ENCODE results near the gene RAB14.
"Not testable (repeated sequence)": the region's sequence is repeated elsewhere in the genome, so short reads cannot be mapped to it uniquely, and the experiment has no call there.

The RAB14 gene

GRCh38 chr9:121169094-121169601, 32.5 kb downstream of the RAB14 start:
- in situ Hi-C loops (cut with MboI; ENCODE audit: low sequenced_read_pairs) = no loop called here

GRCh38 chr9:121168052-121168451, 33.6 kb downstream of the RAB14 start:
- in situ Hi-C loops (cut with MboI; ENCODE audit: low sequenced_read_pairs) = no loop called here

- in situ Hi-C loops (cut with MboI; ENCODE audit: low sequenced_read_pairs) = no loop called here
These were observed 41.6 kb downstream of the RAB14 start for GRCh38 chr9:121160025-121160424.

- in situ Hi-C loops (cut with MboI; ENCODE audit: low sequenced_read_pairs) = no loop called here
These were observed 43.7 kb downstream of the RAB14 start for GRCh38 chr9:121157939-121158338.

GRCh38 chr9:121156263-121156731, 45.4 kb downstream of the RAB14 start:
- in situ Hi-C loops (cut with MboI; ENCODE audit: low sequenced_read_pairs) = no loop called here

- in situ Hi-C loops (cut with MboI; ENCODE audit: low sequenced_read_pairs) = no loop called here
These were observed 46.9 kb downstream of the RAB14 start for GRCh38 chr9:121154782-121155181.

- in situ Hi-C loops (cut with MboI; ENCODE audit: low sequenced_read_pairs) = no loop called here
These were observed 48.0 kb downstream of the RAB14 start for GRCh38 chr9:121153642-121154041.

GRCh38 chr9:121150188-121150587, 51.5 kb downstream of the RAB14 start:
- in situ Hi-C loops (cut with MboI; ENCODE audit: low sequenced_read_pairs) = no loop called here

- in situ Hi-C loops (cut with MboI; ENCODE audit: low sequenced_read_pairs) = no loop called here
These were observed 57.2 kb downstream of the RAB14 start for GRCh38 chr9:121144482-121144881.

GRCh38 chr9:121143771-121144170, 57.9 kb downstream of the RAB14 start:
- in situ Hi-C loops (cut with MboI; ENCODE audit: low sequenced_read_pairs) = no loop called here

- in situ Hi-C loops (cut with MboI; ENCODE audit: low sequenced_read_pairs) = no loop called here
These were observed 60.0 kb downstream of the RAB14 start for GRCh38 chr9:121141706-121142105.

GRCh38 chr9:121141306-121141705, 60.4 kb downstream of the RAB14 start:
- in situ Hi-C loops (cut with MboI; ENCODE audit: low sequenced_read_pairs) = no loop called here

- in situ Hi-C loops (cut with MboI; ENCODE audit: low sequenced_read_pairs) = no loop called here
These were observed 61.5 kb downstream of the RAB14 start for GRCh38 chr9:121140162-121140561.

- in situ Hi-C loops (cut with MboI; ENCODE audit: low sequenced_read_pairs) = no loop called here
These were observed 62.7 kb downstream of the RAB14 start for GRCh38 chr9:121138973-121139372.

GRCh38 chr9:121138561-121138960, 63.1 kb downstream of the RAB14 start:
- in situ Hi-C loops (cut with MboI; ENCODE audit: low sequenced_read_pairs) = no loop called here

GRCh38 chr9:121135642-121136041, 66.0 kb downstream of the RAB14 start:
- in situ Hi-C loops (cut with MboI; ENCODE audit: low sequenced_read_pairs) = no loop called here

GRCh38 chr9:121133104-121133816, 68.4 kb downstream of the RAB14 start:
- in situ Hi-C loops (cut with MboI; ENCODE audit: low sequenced_read_pairs) = no loop called here

- in situ Hi-C loops (cut with MboI; ENCODE audit: low sequenced_read_pairs) = not testable (repeated sequence)
These were observed 72.3 kb downstream of the RAB14 start for GRCh38 chr9:121129384-121129783.

All from HL-60/S4 (cell line).